ACHN (cell line): ENCODE data around the gene RFT1.

Source experiments
- DNase-seq: peaks from one replicate; pipeline ENCODE4 v3.0.0-alpha.2; 2015
- in situ Hi-C: cut with HindIII; loops from 2 replicates; pipeline ENCODE4 v1.10.0; 2017; ENCODE audit warnings: low sequenced_read_pairs, low pct_ligation_motif_present, low pct_unique_long_range_greater_than_20kb

RFT1 gene

DNA sequence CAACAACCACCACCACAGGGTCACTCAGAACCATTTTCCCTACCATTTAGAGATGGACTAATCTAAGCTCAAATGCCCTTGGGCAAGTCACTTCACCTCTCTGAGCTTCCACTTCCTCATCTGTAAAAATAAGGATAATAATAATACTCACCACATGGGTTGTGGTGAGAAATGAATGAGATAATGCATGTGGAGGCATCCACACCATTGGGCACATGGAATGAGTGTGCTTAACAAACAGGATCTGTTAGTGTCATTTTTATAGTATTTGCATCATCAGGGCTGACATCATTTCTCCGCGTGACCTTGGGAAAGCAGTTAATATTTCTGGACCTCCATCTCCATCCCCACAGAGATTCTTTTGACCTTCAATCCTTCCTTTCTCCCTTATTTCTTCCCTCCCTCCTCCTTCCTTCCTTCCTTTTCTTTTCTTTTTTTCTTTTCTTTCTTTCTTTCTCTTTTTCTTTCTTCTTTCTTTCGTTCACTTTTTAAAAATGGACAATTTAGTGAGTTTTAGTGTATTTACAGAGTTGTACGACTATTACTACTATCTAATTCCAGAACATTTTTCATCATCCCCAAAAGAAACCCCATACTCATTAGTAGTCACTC is 7.7 kb upstream of the RFT1 start:
- DNase-seq: no peak
- in situ Hi-C loops: no loop called here

DNA sequence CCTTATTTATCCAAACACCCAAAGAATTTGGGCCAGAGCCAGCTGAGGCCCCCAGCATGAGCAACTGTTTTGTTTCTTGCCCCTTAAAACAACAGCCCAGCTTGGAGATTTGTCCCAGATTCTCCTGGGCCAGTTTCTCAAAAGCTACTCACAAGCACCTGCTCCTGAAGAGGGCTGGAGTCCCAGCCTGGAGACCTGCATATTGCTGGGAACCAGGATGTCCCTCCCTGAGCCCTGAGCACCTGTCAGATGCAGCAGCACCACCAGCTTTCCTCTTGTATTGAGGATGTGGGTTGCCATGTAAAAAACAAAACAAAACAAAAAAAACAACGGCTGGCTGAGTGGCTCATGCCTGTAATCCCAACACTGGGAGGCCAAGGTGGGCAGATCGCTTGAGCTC is 7.0 kb upstream of the RFT1 start:
- in situ Hi-C loops: no loop called here
- DNase-seq: no peak

DNA sequence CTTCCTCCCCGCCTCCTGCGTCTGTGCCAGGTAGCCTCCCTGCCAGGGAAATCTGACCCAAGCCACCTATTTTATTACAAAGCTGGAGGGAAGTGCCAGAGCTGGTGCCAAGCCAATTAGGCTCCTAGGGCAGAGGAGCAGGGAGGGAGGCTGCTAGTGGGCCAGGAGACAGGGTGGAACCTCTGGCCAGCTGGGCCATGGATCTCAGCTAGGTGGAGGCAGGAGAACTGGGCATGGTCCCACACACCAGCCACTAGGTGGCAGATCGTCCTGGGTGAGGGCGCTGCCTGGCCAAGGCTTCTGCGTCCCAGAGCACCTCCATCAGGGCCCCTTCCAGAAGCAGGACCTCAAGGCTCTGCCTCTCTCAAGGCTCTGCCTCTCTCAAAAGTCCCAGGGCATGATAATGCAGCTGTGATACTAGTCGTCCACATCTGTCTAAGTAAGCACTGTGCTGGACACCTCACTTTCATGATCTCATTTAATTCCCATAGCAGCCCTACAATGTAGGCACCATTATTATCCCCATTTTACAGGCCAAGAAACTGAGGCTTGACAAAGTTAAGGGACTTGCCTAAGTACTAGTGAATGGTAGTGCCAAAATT is 4.5 kb upstream of the RFT1 start:
- DNase-seq: peak; percentile 65
- in situ Hi-C loops: no loop called here

DNA sequence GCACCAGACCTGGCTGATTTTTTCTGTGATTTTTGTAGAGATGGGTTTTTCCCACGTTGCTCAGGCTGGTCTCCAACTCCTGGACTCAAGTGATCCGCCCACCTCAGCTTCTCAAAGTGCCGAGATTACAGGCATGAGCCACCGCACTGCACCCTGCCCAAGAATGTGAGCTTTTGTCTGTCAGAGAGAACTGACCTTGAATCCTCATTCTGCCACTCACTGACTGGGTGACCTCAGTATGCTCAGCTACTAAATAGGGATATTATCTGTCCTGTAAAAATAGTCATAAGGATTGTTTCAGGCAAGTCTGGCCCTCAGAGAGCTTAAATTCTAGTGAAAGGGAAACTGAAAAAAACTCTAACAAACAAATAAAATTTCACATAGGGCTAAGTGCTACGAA is 2.1 kb upstream of the RFT1 start:
- in situ Hi-C loops: no loop called here

DNA sequence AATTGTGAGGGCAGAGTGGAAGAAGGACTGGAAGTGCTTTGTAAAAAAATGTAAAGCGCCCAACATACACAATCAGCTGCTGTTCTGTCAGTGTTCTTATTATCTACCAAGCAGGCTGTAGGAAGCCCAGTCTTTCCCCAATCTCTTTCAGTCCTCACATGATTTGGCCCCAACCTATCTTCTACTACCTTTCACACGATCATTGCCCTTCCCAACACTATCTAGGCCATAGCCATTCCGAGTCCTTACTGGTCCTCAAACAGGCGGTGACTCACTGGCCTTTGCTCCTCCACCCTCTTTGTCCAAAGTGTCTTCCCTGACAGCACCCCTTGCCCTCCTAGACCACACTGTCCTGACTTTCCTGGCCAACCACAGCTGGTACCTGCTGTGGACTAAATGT is 861 bp upstream of the RFT1 start:
- DNase-seq: no peak
- in situ Hi-C loops: no loop called here

More for the DNA sequence above, 2.1 kb upstream of the RFT1 start:
- DNase-seq: no peak

DNA sequence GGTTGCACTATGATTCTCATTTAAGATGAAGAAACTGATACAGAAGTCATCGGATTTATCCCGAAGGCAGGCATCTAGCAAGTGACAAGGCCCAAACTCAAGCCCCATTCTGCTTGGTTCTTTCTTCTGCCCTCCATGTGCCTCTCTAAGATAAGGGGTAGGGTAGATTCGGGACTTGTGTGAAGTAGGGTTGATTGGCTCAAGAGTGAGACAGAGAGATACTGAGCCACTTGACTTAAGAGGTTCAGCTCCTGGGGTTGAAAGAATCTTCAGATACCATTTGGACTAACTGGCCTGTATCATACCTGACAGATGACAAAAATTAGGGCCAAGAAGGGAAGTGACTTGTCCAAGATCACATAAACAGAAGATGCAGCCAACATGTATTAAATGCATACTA is 891 bp downstream of the RFT1 start:
- DNase-seq: no peak
- in situ Hi-C loops: no loop called here

DNA sequence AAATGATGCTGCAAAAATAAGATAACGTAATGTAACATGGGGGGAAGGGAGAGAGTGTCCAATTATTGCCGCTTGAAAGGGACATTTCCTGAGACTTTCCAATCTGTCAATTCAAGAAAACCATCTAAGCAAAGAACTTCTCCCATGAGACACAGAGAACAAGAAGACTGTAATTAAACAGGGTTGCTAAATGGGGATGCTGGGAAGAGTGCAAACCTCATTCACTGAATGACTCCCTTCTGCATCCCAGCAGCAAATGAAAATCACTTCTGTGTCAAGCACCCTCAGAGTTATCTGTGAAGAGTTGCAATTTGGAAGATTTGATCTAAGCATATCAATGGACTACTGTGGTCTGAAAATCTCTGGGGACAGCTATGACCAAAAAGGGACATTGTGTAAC is 3.6 kb downstream of the RFT1 start:
- in situ Hi-C loops: no loop called here
- no peak for DNase-seq

DNA sequence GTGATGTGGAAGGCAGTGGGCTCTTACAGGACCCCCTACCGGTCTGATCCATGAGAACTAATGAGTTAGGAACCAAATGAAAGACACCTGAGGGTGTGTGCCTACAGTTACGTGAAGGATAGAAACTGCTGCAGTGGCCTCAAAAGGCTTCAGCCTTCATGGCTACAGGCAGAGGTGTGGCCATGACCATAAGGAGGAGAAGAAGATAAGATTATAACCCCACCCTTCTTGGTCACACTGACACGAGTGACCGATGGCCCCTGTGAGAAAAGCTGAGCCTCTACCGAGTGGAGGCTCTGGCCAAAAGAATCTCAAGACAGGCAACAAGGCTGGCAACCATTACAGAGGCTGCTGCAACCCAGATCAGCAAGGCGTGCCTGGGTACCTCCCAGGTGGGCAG is 6.3 kb downstream of the RFT1 start:
- in situ Hi-C loops: no loop called here
- DNase-seq: no peak

DNA sequence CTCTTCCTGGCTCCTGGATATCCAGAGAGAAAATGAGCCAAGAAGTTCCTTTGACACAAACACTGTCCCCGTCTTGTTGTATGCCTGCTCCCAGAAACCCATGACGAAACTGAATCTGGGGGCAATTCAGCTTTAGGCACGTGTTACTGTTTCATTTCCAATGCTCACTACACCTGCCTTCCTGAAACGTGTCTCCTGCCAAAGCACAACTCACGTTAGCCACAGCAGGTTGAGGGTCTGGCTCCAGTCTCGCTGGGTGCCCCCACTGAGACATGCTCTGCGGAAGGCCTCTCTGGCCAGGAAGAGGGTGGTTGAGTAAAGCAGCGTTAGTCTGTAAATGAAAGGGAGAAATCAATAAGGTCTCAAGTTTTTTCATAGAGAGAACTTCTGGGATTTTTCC is 6.7 kb downstream of the RFT1 start:
- DNase-seq: no peak
- in situ Hi-C loops: no loop called here

DNA sequence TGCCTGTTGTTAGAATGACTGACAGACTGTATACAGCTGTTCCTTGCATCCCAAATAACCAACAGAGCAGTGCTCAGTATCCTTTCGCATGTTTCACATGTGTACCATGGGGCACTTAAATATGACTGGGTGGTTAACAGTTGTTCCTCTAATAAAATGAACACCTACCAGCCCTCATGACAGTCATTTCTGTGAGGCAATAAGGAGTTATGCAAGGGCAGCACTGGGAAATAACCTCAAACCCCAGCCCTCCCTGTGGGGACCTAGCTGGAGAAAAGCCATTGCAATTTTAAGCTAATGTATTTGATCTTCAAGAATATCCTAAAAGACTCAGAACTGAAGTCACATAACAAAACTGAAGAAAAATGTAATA is 7.3 kb downstream of the RFT1 start:
- no peak for DNase-seq
- in situ Hi-C loops: no loop called here

DNA sequence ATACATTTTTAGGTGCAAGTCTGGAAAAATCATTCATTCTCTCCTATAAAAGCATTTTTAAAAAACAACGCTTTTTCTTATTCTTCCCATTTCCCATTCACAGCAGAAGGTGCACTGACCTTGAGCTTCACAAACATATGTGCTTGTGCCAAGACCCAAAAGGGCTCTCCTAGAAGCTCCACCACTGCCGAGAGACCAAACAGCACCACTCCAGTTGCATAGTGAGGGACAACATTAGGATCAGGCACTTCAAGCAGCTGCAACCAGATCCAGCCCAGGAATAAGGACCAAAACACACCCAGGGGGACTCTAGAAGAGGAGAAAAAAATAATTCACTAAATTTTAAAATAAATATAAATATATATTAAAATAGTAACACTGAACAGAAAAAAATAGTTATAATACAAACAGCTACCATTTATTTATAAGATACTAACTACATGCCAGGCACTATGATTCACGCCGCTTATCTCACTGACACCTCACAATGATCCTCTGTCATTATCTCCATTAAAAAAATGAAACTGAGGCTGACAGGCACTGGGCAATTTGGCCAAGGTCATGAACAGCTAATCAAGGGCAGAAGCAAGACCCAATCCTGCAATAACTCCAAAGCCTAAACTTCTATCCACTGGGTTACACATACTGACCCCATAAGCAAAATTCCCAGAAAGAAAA is 7.8 kb downstream of the RFT1 start:
- no peak for DNase-seq
- in situ Hi-C loops: no loop called here

DNA sequence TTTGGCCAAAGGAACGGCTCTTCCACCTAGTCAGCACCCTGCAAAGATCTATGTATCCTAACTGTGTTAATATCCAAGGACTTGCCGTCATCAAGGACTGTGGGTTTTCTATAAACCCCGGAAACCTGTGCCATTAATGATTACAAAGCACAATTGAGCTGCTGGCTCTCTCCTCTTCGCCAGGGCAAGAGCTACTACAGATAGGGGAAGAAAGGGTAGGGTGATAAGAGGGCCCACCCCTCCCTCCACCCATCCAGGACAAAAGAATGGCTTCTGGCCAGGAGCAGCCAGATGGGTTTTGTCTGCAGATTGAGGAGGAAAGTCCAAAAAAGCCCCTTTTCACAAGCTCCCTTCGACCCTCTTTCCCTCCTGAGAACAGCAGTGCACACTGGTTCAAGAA is 9.9 kb downstream of the RFT1 start:
- in situ Hi-C loops: no loop called here

DNA sequence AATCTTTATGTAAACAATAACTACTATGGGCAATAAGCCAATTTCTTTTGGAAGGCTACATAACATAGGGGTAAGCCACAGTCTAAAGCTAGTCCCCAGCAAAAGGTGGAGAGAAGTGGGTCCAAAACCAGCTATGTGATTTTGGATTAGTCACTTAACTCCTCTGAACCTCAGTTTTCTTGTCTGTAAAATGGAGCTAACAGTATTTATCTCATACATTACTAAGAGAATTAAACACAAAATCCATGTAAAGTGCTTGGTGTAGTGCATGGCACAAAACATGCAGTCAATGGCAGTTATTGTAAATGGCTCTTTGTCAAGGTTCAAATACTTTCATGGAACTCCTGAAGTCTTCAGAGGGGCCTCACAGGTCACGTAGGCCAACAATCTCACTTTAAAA is 13.3 kb downstream of the RFT1 start:
- no peak for DNase-seq
- in situ Hi-C loops: no loop called here

More for the DNA sequence above, 9.9 kb downstream of the RFT1 start:
- DNase-seq: no peak

DNA sequence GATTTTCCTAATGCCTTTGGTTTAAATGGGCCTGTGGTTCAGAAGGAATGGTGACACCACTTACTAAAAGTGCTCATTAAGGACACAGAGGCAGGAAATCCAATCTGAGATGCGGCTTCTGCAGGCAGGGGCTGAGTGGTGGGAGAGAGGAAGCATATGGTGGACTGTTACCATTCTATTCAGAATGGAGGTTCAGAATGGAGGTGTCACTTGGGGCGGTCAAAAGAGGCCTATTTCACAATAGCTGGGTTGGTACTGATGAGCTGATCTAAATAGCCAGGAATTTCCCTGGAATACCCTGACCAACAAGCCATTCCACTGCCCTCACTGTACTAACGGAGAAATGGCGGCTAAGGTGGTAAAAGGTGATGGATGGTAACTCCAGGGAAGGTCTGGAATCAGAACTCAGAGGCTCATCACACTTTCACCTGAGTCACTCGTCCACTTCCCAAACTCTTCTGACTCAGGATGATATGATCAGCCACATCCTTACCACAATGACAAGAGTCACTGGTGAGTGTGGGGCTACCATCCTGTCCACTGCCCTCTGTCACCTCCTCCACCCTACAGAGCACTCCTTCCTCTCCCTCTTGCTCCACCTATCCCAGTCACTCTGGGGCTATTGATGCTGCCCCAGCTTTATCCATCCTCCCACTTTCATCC is 15.7 kb downstream of the RFT1 start:
- peak; percentile 4 for DNase-seq
- in situ Hi-C loops: no loop called here

DNA sequence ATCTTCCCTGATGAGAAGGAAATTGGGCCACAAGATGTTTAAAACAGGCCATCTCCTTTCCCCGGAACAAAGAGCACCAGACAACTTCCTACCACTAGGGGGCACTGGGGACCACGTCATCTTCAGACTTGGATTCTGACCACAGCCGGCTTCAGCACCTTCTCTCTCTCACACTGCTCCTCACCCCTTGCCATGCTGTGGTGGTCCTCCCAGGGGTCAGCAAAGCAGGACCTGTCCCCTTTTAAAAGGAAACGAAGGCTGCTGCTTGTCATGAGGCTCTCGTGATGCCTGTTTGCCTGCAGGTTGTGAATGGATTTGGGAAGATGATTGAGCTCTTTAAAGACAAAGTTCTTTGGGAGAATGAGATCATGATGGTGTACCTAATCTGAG is 16.2 kb downstream of the RFT1 start:
- DNase-seq: peak; percentile 72
- in situ Hi-C loops: no loop called here

DNA sequence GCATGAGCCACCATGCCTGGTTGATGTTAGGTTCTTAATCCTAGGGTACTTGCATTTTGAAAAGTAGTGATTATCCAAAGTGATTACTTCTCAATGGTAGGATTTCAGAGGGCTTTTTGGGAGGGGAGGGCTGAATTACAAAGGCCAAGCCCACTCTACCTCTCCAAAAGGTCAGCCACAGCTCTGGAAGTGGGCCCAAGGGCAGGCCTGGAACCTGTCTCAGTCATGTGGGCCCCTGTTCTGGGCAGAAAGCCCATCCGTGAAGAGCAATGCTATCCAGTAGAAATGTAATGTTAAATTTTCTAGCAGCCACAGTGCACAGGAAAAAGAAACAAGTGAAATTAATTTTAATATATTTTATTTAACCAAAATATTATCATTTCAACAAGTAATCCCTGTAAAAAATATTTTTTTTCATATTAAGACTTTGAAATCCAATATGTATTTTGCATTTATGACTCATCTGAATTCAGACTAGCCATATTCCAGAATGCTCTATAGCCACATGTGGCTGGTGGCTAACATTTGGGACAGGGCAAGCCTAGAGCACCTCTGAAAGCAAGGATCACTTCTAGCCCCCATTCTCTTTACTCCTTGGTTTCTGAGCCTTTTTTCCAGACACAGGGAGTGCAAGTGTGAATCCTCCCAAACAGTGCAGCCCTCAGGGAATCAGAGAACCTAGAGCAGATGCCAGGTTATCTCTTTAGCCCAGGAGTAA is 16.8 kb downstream of the RFT1 start:
- no peak for DNase-seq

DNA sequence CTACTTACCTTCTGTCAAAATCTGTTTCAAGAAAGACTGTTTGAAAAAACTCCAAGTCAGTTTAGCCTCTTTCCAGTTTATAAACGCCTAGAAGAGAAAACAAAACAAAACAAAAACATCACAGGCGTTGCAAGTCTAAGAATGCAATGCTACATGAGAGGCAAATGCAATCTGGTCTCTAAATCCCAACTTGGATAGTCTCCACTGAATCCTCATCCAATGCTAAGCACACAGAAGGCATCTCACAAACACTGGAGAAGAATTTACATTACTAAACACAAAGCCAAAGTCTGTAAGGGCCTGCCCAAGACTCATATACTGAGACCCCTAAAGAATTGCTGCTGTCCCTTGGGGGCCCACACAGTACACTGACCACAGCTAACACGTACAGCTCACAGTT is 18.4 kb downstream of the RFT1 start:
- in situ Hi-C loops: no loop called here
- no peak for DNase-seq

More for the DNA sequence above, 16.8 kb downstream of the RFT1 start:
- in situ Hi-C loops: no loop called here

DNA sequence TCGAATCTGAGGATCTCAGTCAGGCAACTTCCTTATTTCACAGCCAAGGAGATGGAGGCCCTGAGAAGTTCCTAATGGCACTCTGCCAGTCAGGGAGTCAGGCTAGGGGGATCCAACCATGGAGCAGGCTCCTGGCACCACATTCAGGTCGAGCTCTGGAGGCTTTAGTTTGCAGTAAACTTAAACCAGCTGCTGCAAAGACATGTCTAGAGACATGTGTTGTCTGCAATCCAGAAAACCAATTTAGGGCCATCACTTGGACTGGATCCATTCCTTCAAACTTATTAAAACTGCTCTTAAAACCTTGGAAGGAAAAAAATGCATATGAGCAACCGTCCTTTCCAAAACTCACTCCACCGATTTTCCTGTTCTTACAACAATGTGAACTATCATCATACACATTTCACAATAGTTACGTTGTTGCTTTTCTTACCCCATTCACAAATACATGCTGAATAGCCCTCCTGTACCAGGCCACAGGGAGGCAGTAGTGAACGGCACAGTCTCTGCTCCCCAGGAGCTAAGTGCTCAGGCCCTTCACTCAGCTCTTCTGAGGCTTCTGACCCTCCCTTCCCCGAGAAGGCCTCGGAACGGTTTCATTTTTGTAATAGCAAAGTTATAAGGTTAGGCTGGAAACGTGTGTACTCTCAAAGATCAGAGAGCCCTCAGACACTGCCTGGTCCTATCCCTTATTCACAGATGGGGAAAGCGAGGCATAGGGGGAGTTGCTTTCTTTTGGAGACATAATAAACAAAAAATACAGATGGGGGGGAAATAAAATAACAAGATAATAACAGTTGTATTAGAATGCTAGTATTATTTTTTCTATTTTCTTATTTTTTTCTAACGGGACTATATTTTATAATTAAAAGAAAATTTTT is 20.1 kb downstream of the RFT1 start:
- peak; percentile 31 for DNase-seq
- in situ Hi-C loops: no loop called here
